GM19452 (cell line): Measurements from ENCODE around the gene SYNPO.
A peak's percentile ranks its signal among the peaks of the same experiment; 100 is the strongest.

ENCODE experiments used
- ATAC-seq: cut with Tn5 transposase; IDR thresholded peaks from one replicate; pipeline ENCODE4 v1.9.1; 2021; ENCODE audit not compliant: unreplicated experiment

SYNPO gene

GRCh38 chr5:150656191-150657132, 16.0 kb downstream of the SYNPO start:
- ATAC-seq: peak; percentile 83

DNA sequence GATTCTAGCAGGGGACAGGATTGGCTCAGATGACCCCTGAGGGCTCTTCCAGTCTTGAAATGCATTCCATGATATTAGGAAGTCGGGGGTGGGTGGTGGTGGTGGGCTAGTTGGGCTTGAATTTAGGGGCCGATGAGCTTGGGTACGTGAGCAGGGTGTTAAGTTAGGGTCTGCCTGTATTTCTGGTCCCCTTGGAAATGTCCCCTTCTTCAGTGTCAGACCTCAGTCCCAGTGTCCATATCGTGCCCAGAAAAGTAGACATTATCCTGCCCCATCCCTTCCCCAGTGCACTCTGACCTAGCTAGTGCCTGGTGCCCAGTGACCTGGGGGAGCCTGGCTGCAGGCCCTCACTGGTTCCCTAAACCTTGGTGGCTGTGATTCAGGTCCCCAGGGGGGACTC, 17.7 kb downstream of the SYNPO start:
- no peak for ATAC-seq

GRCh38 chr5:150658699-150659265, 18.3 kb downstream of the SYNPO start:
- ATAC-seq: no peak

- ATAC-seq: no peak
Measured at GRCh38 chr5:150659360-150660107, 19.1 kb downstream of the SYNPO start.

- ATAC-seq: no peak
Measured at GRCh38 chr5:150660108-150660831, 19.8 kb downstream of the SYNPO start.

DNA sequence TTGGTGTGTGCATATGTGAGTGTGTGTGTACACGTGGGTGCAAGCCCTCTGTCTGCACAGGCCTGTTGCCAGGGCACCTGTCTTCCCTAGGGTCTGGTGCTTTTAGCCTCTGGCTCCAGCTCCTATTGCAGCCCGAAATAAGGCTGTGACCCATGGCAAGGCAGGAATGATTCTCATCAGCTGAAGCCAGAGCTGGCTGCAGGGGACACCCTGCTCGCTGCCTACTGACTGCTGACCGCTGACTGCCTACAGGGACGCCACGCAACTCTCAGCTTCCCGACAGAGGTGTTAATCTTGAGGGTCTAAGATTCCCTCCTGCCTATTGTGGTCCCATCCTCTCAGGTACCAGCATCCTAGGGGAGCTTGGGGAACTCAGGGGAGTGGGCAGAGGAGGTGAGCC, 20.6 kb downstream of the SYNPO start, which contains the start of gene MYOZ3:
TSS of gene MYOZ3 (plus strand) at position 166 of the 400 bp plus-strand sequence. CDS start 1,691 bp downstream, outside the sequence.
- ATAC-seq: no peak

DNA sequence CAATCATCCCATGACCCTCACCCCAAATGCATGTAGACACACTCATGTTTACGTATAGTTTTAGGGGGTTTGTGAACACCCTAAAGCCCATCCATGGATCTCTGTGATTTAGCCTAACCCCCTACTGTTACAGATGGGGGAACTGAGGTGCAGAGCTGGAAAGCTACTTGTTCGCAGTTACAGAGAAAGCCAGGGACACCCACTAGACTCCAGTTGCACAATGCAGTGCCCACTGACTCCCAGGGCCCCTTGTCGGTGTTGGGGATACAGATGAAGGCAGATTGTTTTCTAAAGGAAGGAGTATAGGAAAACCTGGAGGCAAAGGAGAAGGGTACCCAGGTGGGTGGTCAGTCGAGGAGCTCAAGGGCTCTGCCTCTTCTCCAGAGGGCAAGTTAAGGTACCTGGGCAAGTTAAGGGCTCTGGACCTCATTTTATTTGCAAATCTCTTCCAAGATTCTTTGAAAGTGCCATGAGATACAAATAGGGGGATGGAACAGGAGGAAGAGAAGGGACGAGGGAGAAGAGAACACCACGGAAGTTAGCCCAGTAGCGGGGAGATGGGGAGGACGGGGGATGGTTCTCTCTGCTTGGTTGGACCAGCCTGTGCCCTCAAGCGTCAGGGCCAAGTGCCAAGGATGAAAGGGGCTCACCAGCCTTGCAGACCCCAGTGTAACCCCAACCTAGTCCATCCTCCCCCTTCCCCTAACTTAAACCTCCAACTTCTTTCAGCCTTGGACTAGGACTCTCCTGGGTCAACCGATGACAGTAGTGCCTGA, 21.5 kb downstream of the SYNPO start:
- ATAC-seq: no peak

- no peak for ATAC-seq
Measured at GRCh38 chr5:150662731-150663516, 22.5 kb downstream of the SYNPO start.

DNA sequence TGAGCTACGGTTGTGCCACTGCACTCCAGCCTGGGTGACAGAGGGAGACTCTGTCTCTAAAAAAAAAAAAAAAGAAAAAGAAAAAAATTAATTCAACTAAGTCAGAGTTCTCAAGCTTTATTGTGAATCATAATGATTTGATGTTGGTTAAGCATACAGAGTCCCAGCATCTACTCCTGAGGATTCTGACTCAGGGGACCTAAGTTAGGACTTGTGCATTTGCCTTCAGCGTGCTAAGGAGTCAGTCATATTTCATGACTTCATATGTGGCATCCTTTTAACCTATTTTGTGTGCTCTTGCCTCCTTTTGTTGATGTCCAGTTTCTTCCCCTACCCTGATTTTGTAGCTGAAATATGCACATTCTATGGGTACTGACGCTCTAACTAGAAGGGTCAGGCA, 23.5 kb downstream of the SYNPO start:
- ATAC-seq: no peak

- no peak for ATAC-seq
Measured at GRCh38 chr5:150665044-150665443, 24.6 kb downstream of the SYNPO start.

DNA sequence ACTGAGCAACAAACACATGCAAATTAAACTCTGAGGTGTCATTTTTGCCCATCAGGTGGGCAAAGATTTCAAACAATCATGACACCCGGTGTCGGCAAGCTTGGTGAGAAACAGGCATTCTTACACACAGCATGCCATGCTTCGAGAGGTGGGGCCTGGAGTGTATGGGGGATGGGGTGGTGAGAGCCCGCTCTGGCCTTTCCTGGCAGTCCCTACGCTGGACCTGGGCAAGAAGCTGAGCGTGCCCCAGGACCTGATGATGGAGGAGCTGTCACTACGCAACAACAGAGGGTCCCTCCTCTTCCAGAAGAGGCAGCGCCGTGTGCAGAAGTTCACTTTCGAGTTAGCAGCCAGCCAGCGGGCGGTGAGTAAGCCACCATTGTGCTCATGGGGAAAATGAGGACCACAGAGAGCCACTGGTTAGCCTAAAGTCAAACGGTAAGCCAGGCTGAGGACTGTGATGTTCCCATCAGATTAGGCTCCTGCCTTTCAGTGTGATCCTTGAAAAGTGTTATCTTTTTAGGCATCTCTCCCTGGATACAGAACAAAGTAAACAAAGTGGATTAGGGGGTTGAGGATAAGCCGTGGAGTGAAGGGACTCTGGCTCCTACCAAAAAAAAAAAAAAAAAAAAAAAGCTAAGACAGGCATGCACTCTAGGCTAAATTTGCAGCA, 30.0 kb downstream of the SYNPO start:
- no peak for ATAC-seq

- ATAC-seq: no peak
Measured at GRCh38 chr5:150670948-150671310, 30.5 kb downstream of the SYNPO start.

DNA sequence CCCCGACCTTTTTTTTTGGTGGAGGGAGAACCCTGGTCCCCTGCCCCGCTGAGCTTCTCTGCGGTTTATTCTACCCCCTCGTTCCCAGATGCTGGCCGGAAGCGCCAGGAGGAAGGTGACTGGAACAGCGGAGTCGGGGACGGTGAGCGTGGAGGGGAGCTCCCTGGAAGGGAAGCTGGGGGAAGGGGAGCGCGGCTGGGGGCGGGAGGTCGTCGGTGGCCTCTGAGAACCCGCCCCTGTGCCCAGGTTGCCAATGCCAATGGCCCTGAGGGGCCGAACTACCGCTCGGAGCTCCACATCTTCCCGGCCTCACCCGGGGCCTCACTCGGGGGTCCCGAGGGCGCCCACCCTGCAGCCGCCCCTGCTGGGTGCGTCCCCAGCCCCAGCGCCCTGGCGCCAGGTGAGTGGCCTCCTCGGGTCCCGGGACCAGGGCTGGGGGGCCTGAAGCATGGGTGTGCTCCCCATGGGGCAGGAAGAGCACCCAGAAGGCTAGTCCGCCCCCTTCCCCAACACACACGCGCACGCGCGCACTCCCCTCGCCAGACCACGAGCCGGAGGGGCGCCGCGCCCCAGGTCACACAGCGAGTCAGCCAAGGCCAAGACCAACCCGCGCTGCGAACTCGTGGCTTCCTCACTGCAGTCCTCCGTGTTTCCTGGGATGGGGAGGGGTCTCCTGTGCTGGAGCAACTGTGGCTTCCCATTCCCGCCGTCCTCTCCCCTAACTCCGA, 31.2 kb downstream of the SYNPO start:
- ATAC-seq: no peak

DNA sequence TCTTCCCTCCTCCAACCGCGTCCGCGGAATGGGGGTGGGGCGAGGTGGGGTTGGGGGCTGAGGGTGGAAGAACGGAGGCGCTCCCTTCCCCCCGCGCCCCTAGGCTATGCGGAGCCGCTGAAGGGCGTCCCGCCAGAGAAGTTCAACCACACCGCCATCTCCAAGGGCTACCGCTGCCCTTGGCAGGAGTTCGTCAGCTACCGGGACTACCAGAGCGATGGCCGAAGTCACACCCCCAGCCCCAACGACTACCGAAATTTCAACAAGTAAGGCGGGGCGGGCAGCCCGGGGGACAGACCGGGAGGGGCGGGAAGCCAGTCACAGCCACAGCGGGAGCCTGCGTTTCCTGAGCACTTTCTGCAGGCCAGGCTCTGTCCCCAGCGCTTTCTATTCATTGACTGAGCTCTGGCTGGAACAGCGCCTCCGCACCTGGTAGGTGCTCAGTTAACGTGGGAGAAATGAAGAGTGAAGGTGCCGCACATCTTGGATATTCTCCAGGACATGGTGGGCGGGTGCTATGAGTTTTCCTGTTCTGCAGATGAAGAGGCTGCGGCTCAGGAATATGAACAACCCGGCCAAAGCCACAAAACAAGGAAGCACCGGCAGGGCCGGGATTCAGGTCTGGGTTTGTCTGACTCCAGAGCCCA, 31.9 kb downstream of the SYNPO start:
- no peak for ATAC-seq

- no peak for ATAC-seq
Measured at GRCh38 chr5:150672884-150673275, 32.4 kb downstream of the SYNPO start.

DNA sequence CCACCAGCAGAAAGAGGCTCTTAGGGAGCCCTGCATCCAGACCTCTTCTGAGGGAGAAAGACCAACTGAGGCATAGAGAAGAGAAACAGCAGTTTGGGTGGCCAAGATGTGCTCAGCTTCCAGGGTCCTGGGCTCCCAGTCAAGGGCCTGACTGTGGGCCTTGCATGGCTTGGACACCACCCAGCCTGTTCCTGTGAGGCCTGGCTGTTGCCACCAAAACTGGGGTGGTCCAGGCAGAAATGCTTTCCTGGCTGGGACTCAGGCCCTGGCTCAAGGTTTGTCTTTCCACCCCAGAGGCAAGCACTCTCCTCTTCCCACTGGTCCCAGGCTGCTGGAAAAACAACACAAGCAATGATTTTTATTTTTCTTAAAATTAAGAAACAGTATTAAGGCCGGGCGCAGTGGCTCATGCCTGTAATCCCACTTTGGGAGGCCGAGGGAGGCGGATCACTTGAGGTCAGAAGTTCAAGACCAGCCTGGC, 33.9 kb downstream of the SYNPO start:
- no peak for ATAC-seq

- no peak for ATAC-seq
Measured at GRCh38 chr5:150675069-150675468, 34.6 kb downstream of the SYNPO start.

DNA sequence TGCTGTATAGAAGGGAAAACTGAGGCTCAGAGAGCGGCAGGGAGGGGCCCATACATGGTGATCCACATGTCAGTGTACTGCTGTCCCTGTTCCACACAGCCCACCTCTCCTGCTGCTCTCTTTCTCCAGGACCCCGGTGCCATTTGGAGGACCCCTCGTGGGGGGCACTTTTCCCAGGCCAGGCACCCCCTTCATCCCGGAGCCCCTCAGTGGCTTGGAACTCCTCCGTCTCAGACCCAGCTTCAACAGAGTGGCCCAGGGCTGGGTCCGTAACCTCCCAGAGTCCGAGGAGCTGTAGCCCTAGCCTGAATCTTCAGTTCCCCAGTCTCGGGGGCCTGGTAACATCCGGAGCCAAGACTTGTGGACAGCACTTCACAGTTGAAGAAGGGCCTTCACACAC, 36.1 kb downstream of the SYNPO start:
- ATAC-seq: no peak
